CMK (cell line): ENCODE data around the gene KLK1.

Experiments used
- DNase-seq: peaks from one replicate; pipeline ENCODE4 v3.0.0-alpha.2; 2010; ENCODE audit warnings: low read depth

KLK1 gene

GRCh38 chr19:50823389-50824042 lies at the start of gene KLK1:
Gene KLK1 (minus strand): TSS chr19:50823787. CDS start chr19:50823748, 39 bp downstream.
- no peak for DNase-seq

GRCh38 chr19:50873056-50873455 lies 49.5 kb upstream of the KLK1 start, which contains the start of gene KLK2:
Gene KLK2 (plus strand): TSS chr19:50873439. CDS start chr19:50873474, 35 bp downstream.
- no peak for DNase-seq

- DNase-seq = no peak
Observed at GRCh38 chr19:50870417-50871089, 47.0 kb upstream of the KLK1 start.

- DNase-seq = no peak
Observed at GRCh38 chr19:50869479-50869878, 45.9 kb upstream of the KLK1 start.

DNA sequence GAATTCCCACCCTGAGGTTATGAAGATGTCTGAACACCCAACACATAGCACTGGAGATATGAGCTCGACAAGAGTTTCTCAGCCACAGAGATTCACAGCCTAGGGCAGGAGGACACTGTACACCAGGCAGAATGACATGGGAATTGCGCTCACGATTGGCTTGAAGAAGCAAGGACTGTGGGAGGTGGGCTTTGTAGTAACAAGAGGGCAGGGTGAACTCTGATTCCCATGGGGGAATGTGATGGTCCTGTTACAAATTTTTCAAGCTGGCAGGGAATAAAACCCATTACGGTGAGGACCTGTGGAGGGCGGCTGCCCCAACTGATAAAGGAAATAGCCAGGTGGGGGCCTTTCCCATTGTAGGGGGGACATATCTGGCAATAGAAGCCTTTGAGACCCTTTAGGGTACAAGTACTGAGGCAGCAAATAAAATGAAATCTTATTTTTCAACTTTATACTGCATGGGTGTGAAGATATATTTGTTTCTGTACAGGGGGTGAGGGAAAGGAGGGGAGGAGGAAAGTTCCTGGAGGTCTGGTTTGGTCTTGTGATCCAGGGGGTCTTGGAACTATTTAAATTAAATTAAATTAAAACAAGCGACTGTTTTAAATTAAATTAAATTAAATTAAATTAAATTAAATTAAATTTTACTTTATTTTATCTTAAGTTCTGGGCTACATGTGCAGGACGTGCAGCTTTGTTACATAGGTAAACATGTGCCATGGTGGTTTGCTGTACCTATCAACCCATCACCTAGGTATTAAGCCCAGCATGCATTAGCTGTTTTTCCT lies 38.1 kb upstream of the KLK1 start:
- no peak for DNase-seq

DNA sequence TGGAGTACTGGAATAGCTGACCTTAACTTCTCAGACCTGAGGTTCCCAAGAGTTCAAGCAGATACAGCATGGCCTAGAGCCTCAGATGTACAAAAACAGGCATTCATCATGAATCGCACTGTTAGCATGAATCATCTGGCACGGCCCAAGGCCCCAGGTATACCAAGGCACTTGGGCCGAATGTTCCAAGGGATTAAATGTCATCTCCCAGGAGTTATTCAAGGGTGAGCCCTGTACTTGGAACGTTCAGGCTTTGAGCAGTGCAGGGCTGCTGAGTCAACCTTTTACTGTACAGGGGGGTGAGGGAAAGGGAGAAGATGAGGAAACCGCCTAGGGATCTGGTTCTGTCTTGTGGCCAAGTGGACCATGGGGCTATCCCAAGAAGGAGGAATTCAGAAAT lies 37.4 kb upstream of the KLK1 start:
- DNase-seq = no peak

GRCh38 chr19:50859849-50860248 lies 36.3 kb upstream of the KLK1 start:
- no peak for DNase-seq

- no peak for DNase-seq
Observed at GRCh38 chr19:50858886-50859285, 35.3 kb upstream of the KLK1 start.

DNA sequence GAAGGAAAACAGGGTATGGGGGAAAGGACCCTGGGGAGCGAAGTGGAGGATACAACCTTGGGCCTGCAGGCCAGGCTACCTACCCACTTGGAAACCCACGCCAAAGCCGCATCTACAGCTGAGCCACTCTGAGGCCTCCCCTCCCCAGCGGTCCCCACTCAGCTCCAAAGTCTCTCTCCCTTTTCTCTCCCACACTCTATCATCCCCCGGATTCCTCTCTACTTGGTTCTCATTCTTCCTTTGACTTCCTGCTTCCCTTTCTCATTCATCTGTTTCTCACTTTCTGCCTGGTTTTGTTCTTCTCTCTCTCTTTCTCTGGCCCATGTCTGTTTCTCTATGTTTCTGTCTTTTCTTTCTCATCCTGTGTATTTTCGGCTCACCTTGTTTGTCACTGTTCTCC lies 33.8 kb upstream of the KLK1 start:
- DNase-seq = no peak

GRCh38 chr19:50854636-50855410 lies 31.2 kb upstream of the KLK1 start, which contains the start of gene KLK3:
Gene KLK3 (plus strand): TSS chr19:50854915. CDS start chr19:50854956, 41 bp downstream.
- no peak for DNase-seq

GRCh38 chr19:50851620-50852019 lies 28.0 kb upstream of the KLK1 start:
- DNase-seq = no peak

- DNase-seq = no peak
Observed at GRCh38 chr19:50850738-50851137, 27.2 kb upstream of the KLK1 start.

DNA sequence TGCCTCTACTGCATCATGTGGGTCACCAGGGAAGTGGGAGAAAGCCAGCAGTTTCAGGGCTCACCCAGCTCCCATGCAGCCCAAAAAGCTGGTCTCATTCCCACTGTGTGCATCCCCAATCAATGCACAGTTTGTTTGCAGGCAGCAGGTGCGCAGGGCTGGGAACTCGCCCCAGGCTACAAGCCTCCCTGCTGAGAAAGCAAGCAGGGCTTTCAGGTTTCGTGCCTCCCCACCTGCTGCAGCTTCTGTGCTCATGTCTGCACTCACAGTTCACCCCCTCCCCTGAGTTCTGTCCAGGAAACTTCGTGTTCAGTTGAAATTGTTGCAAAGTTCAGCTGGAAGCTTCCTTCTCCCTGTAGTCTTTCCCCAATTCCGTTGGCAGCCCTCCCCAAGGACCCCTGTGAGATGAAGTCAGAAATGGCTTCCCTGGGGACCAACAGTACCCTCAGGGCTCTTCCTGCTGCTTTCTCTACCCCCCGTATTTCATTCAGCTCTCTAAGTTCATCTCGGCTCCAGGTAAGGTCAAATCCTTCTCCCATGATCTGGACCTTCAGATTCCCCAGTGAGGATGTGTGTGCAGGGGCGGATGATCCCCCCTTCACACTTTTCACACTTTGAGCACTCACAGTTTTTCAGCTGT lies 20.8 kb upstream of the KLK1 start:
- no peak for DNase-seq

GRCh38 chr19:50843701-50844221 lies 20.2 kb upstream of the KLK1 start:
- DNase-seq = no peak

DNA sequence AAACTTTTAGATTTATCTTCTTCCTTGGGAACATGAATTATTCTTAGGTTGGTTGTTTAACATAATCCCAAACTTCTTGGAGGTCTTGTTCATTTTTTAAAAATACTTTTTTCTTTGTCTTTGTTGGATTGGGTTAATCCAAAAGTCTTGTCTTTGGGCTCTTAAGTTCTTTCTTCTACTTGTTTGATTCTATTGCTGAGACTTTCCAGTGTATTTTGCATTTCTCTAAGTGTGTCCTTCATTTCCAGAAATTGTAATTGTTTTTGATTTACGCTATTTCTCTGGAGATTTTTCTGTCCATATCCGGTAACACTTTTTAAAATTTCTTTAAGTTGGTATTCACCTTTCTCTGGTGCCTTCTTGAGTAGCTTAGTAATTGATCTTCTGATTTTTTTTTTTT lies 19.6 kb upstream of the KLK1 start:
- no peak for DNase-seq

- no peak for DNase-seq
Observed at GRCh38 chr19:50842130-50842529, 18.5 kb upstream of the KLK1 start.

GRCh38 chr19:50839712-50840655 lies 16.4 kb upstream of the KLK1 start:
- DNase-seq = no peak

- DNase-seq = no peak
Observed at GRCh38 chr19:50838239-50838638, 14.7 kb upstream of the KLK1 start.

DNA sequence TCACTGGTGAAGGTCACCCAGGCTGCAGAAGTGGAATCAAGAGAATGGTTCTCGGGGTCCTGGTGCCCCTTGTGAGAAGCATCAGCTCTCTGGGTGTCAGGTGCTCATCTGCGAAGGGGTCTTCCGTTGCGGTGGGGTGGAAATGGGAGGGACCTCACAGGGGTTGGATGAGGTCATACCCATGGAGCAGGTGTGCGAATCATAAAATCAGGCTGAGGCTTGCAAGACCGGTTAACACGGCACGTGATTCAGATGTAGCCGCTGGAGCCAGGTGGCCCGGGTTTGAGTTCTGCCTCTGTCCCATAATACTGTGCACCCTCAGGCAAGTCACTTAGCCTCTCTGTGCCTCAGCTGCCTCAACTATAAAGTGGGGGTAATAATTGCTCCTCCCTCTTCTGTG lies 13.7 kb upstream of the KLK1 start:
- no peak for DNase-seq

DNA sequence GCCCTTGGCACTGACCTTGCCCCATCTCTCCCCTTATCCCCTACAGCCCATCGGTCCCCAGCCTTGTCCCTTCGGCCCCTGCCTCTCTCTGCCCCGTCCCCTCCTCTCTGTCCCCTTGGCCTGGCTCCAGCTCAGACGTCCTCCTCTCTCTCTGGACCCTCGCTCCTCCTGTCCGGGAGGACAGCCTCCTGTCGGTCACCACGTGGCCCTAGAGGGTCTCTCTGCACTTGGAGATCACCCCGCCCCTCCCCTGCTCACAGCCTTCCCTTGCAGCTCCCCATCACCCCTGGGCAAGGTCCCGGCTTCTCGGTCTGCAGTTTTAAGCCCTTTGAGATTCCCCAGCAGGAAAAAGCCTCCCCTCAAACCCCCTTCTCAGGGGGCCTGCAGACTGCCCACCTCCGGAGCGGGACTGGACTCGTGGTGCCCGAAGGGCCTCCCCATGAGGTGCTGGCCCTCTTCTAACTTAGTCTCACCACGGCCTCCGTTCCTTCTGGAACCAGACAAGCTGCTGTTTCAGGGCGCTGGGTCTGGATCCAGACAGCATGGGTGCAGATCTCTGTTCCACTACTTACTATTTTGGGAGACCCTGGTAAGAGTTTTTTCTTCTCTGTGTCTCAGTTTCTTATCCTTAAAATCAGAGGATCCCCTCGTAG lies 13.1 kb upstream of the KLK1 start:
- DNase-seq = no peak
